ENCODE measurements around the gene THAP5. TPM values are rescaled to one million over a fixed set of nuclear protein-coding genes. Genes with fewer than 3 reads are reported as not detected.
"Not testable (repeated sequence)": the region's sequence is repeated elsewhere in the genome, so short reads cannot be mapped to it uniquely, and the experiment has no call there.

Gene THAP5
- total RNA-seq, 1 donor from 2014 or later: 59.0 TPM

DNA sequence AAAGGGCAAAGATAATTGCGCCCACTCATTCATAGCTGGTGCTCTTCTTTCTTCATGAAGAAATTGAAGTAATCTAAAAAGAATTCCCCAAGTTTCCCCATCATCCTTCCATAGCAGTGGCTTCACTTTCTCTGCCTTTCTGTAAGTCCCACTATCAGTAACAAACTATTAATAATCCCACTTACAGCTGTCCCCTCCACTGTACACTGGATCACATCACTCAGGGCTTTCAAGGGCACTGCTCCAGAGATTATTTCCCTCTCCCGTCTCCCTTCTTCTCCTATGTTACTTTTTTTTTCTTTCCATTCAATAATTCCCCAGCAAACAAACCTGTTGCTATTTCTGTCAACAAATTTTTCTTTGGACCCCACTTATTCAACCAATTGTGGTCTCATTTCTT is 16.3 kb upstream of the THAP5 start:
- peak; percentile 22 for DNase-seq (ENCODE audit: low read depth)

DNA sequence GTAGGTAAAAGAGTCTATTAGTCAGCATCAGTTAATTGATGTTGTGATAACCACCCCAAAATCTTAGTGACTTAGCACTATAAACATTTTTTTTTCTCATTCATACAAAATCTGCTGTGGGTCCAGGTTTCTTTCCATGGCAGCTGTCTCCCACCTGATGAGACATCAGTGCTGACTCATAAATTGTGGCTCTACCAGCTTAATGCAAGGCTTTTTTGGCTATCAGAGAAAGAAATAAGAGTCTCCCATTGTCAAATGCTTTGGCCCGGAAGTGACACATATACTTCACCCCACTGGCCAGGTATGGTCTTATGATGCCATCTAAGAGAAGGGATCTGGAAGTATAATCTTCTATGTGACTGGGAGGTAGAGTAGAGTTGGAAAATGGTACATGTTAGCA is 14.7 kb upstream of the THAP5 start:
- DNase-seq (ENCODE audit: low read depth): peak; percentile 3

DNA sequence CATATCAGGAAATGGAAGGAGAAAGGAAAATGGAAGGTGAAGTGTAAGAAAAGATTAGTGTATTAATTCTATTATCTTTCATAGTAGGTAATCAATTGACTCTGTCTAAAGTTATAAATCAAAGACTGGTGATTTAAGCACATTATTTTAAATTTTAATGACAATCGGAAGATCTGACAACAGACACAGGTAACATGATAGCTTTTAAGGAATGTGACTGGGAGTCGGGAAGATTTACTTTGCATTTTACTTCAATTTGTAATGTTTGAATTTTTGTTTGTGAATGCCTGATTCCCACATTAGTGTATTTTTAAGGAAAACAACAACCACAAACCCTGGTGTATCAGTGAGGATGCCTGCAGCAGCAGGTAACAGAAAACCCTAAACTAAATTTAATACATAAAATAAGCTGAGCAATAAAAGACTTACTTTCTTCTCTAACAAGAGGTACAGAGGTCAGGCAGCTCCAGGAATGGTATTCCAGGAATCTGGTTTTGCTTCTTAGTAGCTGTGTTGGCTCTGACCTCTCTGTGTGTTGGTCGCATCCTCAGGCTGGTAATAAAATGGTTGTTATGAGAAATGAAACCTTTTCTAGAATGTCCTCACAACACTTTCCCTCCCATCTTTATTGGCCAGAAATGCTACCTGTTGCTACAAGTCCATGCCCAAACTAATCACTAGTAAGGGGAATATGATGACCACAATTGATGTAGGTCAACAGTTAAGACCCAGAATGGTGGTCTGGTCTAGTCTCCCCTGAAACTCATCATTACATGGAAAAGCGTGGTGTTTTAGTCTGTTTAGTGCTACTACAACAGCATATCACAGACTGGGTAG is 12.4 kb upstream of the THAP5 start:
- peak; percentile 31 for DNase-seq (ENCODE audit: low read depth)

DNA sequence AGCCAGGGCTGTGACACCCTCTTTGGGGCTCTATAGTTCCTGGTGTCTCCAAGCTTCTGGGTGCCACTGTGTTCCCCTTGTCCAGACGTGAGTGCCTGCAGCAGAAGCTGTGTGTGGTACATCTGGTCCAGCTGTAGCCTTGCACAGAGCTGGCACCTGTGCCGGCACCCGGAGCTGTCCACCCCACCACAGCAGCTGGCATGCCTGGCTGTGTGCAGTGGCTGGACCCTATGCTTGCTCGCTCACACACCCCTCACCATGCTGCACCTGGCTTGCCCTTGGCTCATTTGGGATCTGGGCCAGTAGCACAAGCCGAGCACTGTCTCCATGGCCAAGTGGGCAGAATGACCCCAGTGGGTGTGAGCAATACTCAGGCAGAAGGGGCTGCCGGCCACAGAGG is 10.8 kb upstream of the THAP5 start:
- DNase-seq (ENCODE audit: low read depth): no peak

DNA sequence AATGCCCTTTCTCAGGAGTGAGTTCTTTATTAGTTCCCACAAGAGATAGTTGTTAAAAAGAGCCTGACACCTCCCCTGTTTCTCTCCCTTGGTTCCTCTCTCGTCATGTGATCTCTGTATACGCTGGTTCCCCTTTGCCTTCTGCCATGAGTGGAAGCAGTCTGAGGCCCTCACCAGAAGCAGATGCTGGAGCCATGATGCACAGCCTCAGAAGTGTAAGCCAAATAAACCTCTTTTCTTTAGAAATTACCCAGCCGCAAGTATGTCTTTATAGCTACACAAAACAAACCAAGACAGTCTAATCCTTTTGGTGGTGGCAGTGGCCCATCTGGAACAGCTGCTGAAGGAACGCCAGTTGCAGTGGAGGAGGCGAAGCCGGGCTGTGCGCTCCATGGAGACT is 9.4 kb upstream of the THAP5 start:
- no peak for DNase-seq (ENCODE audit: low read depth)

DNA sequence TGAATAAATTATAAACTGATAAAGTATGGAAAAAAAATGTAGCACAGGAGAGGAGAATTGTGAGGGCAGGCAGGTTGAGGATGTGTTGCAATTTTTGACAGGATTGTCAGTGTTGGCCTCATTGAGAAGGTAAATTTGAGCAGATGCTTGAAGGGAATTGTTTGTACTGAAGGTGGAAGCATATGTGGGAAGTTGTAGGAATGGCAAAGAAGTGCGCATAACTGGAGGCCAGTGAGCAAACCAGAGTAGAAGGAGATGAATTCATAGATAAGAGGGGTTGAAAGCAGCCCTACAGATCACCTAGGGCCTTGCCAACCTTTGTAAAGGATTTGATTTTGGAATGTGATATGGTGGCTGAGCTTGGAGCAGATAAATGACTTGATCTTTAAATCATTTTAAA is 6.6 kb upstream of the THAP5 start:
- no peak for DNase-seq (ENCODE audit: low read depth)

DNA sequence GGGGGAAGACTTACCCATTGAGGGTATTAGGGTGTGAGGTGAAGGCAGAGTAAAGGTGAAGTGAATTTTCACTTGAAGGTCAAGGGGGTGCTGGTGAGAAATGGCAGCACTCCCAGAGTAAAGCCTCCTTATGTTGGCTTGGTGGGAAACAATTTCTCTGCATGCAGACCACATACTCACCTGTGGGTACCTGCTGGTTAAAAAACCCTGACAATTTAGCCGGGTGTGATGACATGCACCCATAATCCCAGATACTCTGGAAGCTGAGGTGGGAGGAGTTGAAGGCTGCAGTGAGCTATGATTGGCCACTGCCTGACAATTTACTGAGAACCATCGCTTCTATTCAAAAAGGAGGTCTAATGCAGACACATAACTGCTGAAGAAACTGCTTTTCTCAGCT is 5.7 kb upstream of the THAP5 start:
- DNase-seq (ENCODE audit: low read depth): no peak

DNA sequence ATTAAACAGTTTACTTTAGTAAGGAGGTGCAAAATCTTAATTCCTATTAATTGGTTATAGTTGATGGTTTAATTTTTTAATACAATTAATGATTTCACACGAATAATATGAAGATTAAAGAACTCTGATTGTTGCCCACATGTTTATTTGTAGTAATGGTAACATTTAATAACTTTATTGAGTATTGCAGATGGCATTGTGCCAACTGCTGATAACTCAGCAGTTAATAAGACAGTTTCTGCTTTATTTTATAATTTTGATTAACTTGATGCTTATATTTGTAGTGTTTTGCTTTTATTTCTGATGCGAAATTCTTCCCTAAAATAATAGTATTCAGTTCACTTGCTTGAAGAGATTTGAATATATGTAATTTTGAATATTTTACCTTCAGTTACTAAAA is 3.0 kb upstream of the THAP5 start:
- DNase-seq (ENCODE audit: low read depth): no peak

DNA sequence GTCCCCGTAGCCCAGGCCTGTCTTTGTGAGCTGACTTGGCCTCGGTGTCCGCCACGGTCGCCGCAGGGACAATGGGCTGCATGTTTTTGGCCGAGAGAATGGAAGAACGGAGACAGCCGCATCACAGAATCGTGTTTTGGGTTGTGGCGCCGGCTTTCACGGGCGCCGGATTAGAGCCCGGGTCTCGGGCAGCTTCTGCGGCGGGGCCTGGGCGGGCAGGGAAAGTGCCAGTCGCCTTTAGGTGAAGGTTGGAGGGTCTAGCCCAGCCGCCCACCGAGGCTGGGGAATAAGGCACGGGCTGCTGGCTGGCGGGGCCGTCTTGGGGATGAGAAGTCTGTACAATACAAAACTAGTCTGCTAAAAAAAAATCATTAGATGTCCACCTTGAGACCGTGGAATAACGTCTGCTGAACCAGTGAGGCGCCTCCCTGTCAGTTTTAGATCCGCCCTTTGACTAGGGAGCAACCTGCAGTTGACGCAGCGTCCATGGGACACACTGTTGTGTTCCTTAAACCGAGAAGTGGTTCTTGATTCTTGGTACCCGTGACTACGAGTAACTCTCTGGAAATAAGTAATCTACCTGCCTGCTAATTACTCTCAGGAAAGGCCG is 745 bp upstream of the THAP5 start:
- peak; percentile 52 for DNase-seq (ENCODE audit: low read depth)

DNA sequence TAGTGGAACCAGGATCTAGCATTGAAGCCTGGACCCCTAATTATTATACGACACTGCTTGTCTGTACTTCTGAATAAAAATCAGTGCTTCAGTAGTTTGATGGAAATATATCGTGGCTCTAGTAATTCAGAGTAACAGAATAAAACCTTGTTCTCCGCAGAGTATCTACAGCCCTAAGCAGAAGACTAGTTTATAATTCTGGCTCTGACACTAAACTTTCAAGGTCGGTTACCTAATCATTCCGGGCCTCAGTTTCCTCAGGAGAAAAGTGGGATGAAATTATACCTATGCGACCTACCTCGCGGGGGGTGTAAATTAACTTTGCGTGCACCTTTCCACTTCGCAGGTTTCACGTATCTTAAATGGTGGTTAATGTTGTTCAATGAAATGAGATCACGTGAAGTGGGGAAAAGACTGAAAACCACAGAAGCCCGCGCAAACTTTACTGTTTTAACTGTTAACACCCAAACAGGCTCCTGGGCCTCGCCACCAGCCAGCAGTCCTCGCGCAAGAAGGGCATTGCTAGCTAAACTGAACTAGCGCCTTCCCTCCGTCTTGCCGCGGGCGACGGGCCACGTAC is 615 bp downstream of the THAP5 start:
- DNase-seq (ENCODE audit: low read depth): no peak

DNA sequence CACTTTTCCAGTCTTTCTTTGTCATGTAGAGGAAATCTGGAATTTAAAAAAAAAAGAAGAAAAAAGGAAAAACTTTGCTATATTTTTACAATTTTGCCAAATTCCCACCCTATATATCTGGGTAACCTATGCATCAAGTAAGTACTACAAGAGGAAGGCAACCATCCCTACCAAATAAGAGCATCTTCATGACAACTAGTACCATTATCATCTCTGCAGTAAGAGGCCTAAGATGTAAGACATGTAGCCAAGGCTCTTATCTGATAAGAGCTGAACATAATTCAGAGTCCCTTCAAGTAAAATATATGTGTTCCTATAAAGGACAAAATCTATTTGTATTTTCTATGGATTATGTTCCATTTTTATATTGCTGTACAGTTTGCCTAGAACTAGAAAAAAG is 3.5 kb downstream of the THAP5 start:
- DNase-seq (ENCODE audit: low read depth): no peak

DNA sequence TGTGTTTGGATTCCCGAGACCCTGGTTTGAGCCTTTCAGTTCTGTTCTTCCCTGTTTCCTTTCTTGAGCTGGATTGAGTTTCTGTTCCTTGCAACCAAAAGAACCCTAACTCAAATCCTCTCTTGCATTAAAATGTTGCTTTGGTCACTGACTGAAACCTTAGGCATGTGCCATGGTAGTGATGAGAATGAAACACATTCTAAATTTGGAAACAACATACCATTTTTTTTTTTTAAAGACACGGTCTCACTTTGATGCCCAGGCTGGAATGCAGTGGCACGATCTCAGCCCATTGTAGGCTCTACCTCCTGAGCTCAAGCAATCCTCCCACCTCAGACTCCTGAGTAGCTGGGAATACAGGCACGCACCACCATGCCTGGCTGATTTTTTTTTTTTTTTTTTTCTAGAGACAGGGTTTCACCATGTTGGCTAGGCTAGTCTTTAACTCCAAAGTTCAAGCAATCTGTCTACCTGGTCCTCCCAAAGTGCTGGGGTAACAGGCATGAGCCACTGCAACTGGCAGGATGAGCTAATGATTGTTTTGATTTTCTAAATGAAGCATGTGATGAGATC is 8.4 kb downstream of the THAP5 start:
- DNase-seq (ENCODE audit: low read depth): peak; percentile 76

DNA sequence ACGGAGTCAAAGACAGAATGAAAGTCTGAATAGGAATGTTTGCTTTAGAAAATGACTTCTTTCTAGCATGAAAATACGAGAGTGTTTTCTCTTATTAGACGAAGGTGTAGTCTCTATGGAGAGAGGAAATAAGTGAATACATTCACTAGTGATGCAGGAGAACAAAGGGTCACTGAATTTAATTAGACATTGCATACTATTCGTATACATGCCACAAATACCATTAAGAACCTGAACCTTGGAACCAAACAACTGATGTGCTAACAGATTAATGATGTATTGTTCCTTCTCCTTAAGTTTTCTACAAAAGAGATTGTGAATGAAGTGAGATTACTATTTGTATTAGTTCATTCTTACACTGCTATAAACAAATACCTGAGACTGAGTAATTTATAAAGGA is 10.3 kb downstream of the THAP5 start:
- no peak for DNase-seq (ENCODE audit: low read depth)

DNA sequence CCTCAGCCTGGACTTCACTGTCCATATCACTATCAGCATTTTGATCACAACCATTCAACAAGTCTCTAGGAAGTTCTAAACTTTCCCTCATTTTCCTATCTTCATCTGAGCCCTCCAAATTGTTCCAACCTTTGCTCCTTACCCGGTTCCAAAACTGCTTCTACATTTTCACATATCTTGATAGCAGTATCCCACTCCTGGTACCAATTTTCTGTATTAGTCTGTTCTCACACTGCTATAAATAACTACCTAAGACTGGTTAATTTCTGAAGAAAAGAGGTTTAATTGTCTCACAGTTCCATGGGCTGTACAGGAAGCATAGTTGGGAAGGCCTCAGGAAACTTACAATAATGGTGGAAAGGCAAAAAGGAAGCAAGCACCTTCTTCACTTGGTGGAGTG is 11.9 kb downstream of the THAP5 start:
- DNase-seq (ENCODE audit: low read depth): no peak

DNA sequence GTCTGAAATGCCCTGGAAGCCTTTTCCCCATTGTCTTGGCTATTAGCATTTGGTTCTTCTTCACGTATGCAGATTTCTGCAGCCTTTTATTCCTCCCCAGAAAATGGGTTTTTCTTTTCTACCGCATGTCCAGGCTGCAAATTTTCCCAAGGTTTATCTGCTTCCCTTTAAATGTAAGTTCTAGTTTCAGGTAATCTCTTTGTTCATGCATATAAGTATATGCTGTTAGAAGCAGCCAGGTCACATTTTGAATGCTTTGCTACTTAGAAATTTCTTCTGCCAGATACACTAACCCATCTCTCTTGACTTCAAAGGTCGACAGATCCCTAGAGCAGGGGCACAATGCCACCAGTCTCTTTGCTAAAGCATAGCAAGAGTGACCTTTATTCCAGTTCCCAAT is 12.3 kb downstream of the THAP5 start:
- DNase-seq (ENCODE audit: low read depth): no peak

DNA sequence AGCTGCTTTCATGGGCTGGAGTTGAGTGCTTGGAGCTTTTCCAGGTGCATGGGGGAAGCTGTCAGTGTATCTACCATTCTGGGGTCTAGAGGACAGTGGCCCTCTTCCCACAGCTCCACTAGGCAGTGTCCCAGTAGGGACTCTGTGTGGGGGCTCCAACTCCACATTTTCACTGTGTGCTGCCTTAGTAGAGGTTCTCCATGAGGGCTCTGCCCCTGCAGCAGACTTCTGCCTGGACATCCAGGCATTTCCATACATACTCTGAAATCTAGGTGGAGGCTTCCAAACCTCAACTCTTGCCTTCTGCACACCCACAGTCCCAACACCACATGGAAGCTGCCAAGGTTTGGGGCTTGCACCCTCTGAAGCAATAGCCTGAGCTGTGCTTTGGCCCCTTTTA is 12.8 kb downstream of the THAP5 start:
- DNase-seq (ENCODE audit: low read depth): not testable (repeated sequence)

DNA sequence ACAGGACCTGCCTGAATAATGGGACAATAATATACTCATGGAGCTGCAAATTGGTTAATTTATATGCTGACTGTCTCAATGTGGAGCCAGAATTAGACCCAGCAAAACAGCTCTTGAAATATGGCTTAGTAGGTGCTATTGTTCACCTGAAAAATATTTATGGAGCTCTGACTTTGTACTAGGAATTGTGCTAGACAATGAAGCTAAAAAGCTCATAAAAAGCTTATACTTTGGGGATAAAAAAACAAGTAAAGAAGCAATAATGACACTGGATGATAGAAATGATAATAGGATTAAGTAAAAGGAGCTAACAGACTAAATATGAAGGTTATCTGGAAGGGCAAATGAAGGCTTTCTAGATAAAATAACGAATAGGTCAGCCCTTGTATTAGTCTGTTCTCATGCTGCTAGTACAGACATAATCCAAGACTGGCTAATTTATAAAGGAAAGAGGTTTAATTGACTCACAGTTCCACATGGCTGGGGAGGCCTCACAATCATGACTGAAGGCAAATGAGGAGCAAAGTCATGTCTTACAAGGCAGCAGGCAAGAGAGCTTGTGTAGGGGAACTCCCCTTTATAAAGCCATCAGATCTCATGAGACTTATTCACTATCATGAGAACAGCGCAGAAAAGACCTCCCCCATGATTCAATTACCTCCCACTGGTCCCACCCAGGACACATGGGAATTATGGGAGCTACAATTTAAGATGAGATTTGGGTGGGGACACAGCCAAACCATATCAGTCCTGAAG is 21.2 kb downstream of the THAP5 start:
- not testable (repeated sequence) for DNase-seq (ENCODE audit: low read depth)

DNA sequence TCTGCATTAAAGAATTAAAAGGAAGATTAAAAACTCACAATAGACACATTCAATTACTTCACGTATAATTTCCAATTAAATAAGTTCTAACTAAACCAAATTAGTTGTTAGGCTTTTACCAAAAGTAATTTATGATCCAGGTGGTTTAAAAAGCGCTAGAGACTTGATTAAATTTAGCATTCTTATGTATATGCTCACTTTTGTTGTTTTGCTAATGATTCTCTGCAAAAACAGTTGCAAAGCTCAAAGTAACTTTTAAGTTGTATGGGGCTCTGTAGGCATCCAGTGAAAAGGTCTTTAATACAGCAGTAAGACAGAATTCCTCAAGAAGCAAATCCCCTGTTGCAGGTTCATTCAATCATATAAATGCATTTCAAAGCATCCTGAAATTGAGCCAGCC is 28.0 kb downstream of the THAP5 start:
- DNase-seq (ENCODE audit: low read depth): no peak

DNA sequence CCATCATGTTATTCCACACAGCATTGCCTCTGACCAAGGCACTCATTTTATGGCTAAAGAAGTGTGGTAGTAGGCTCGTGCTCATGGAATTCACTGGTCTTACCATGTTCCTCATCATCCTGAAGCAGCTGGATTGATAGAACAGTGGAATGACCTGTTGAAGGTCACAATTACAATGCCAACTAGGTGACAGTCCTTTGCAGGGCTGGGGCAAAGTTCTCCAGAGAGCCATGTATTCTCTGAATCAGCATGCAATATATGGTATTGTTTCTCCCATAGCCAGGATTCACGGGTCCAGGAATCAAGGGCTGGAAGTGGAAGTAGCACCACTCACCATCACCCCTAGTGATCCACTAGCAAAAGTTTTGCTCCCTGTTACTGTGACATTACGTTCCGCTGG is 30.8 kb downstream of the THAP5 start:
- DNase-seq (ENCODE audit: low read depth): not testable (repeated sequence)

DNA sequence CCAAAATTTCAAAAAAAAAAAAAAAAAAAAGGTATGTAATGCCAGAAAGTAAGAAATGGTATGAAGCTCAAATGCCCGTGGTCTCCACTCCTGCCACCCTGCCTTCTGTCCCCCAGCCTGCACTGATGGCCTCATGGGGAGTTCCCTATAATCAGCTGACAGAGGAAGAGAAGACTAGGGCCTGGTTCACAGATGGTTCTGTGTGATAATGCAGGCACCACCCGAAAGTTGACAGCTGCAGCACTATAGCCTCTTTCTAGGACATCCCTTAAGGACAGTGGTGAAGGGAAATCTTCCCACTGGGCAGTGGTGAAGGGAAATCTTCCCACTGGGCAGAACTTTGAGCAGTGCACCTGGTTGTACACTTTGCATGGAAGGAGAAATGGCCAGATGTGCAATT is 31.3 kb downstream of the THAP5 start:
- DNase-seq (ENCODE audit: low read depth): peak; percentile 77

DNA sequence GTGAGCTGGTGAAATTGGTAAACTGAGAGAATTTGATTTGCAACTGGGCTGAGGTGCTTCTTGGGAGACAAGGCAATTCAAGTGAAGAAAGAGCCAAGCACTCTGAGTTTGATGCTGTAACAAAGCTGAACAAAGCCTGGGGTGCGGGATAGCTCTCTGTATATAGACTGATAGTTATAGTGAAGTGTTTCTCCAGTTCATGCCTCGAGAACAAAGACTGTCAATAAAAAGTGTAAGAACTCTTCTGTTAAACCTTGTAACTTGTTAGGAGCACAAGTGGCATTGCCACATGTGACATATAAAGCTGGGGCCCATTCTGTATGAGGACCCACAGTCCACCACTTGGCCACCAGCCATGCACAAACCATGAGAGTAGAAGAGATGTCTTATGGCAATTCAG is 32.3 kb downstream of the THAP5 start:
- no peak for DNase-seq (ENCODE audit: low read depth)

DNA sequence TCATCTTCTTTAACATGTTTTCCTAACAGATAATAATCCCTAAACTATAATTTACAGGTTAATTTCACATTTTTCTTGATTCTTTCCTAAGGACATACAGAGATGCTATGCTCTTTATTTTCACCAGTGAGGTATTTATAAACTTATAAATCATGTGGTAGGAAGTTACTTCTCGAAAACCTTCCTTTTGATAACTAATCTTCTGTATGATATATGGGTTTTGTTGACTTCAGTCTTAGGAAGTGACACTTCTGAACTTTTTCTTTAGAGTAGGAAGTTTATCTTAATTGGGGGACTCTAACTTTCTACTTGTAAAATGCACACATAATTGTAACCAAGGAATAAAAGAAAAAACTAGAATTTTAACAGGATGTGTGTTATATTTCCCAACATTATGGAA is 33.8 kb downstream of the THAP5 start:
- no peak for DNase-seq (ENCODE audit: low read depth)

Data from myocyte (in vitro differentiated cells).